NCI-H1694 treated with DMSO at 0.1 percent for 48 hours (cell line): Measurements from ENCODE around the gene SLC35E3.
"Not testable (repeated sequence)": the region's sequence is repeated elsewhere in the genome, so short reads cannot be mapped to it uniquely, and the experiment has no call there.

ENCODE experiments used
- DNase-seq: peaks from one replicate; lab custom pipeline; 2025; lab: John Stamatoyannopoulos, UW

Gene SLC35E3

GRCh38 chr12:68796399-68796798, 50.4 kb downstream of the SLC35E3 start:
- no peak for DNase-seq

DNA sequence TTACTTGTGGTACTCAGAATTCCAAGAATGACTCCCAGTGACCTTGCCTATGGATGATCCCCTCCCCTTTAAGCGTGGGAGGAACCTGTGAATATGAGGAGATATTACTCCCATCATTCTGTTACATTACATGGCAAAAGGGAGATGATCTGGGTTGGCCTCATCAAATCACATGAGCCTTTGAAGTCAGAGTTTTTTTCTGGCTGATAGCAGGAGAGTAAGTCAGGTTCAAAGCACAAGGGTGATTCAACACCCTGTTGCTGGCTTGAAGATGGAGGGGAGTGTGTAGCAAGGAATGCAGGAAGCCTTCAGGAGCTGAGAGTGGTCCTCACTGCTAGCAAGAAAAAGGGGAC, 52.9 kb downstream of the SLC35E3 start:
- DNase-seq: no peak

DNA sequence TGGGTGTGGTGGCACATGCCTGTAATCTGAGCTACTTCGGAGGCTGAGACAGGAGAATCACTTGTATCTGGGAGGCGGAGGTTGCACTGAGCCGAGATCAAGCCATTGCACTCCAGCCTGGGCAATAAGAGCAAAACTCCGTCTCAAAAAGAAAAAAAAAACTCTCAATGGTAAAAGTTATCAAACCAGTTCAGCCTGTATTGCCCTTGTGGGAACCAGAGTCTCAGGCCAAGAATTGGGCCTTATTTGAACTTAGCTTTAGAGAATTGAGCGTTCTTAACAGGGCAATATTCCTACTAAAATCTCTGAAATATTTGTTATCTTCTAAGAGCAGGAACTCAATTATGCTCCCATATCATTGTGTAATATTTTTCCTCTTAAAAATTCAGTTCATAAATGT, 54.3 kb downstream of the SLC35E3 start:
- DNase-seq: no peak

DNA sequence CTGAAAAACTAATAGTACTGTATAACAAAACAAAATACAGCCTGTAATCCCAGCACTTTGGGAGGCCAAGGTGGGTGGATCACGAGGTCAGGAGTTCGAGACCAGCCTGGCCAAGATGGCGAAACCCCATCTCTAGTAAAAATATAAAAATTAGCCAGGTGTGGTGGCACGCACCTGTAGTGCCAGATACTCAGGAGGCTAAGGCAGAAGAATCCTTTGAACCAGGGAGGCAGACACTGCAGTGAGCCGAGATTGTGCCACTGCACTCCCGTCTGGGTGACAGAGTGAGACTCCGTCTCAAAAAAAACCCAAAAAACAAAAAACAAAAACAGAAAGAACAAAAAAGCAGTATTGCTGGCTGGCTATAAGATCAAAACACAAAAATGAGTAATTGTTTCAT, 55.1 kb downstream of the SLC35E3 start:
- DNase-seq: not testable (repeated sequence)

- DNase-seq: not testable (repeated sequence)
Measured at GRCh38 chr12:68802372-68802745, 56.4 kb downstream of the SLC35E3 start.

GRCh38 chr12:68802911-68803651, 57.1 kb downstream of the SLC35E3 start:
- DNase-seq: not testable (repeated sequence)

DNA sequence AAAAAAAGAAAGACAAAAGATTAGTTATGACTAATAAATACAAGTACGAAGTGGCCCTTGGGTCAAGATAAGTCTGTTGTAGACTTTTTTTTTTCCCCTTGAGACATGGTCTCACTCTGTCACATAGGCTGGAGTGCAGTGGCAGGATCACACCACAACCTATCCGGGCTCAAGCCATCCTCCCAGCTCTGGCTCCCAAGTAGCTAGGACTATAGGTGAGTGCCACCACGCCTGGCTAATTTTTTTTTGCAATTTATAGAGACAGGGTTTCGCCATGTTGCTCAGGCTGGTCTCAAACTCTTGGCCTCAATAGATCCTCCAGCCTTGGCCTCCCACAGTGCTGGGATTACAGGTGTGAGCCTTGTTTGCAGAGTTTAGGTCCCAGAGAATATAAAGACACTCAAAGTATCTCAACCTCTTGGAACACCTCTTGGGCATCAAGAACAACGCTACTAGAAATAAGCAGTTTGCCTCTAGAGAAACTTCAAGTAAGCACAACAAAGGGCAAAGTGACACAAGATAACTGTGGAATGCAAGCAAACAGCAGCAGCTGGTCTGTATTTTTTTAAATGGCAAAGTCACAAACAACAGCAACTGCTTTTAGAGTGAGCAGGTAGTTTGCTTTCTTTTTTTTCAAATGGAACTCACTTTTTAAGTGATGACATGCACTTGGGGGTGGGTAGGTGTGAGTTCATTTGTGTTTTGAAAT, 58.1 kb downstream of the SLC35E3 start:
- DNase-seq: no peak

DNA sequence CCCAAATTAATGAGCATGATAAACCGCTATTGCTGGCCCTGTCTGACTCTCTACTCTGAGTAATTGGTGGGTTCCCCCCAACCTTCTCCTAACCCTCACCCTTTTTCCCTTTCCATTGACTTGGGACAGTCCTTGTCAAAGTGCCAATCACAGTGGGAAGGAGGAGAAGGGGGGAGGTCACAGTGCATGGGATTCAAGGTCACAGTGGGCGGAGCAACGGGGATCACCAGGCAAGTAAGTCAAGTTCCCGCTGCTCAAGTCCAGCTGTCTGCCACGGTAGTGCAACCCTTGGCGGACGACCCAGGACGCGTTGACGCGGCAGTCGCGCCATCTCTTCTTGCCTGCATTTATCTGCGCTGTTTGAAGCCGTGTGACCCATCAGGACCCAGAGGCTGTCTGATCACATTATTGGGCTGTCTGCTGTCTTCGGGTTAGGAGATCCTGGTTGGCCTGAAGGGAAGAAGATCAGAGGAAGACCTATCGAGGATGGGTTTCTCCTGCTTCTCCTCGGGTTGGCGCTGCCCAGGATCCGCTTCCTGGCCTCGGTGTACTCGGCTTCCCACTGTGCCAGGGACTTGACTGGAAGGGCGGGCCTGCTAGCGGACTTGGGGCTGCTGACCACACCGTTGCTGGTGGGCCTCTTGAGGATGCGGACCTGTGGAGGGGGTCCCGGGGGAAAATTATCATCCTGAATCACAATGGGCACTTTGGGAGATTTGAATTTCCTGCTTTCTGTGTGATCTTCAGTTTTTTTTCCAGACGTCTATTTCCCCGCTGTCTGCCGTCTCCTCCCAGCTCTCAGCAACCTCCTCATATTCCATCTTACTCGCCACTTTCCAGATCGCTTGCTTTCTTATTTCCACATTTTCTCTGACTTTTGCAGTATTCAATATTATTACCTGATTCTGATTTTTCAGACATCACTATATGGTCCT, 58.9 kb downstream of the SLC35E3 start:
- DNase-seq: no peak

DNA sequence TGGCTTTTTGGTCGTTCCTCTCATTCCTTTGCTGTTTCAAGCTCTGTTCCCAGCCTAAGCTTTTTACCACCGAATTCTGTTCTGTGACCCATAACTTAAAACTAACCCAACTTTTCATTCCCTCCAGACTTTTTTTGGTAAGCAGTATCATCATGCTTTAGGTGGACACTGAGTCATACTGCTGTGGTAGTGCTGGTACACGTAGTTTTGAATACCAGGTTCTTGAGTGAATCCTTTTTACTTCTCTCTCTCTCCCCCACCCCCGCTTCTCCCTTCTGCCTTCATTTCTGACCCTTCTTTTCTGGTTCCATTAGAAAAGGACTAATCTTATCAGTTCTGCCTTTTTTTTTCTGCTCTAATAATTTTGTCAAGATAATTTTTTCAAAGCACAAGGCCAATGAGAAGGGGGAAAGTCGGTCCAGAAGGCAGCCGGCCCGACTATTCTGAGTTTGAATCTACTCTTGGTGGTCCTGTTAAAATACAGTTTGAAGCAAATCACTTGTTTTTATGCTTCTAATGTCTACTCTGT, 59.7 kb downstream of the SLC35E3 start:
- no peak for DNase-seq

DNA sequence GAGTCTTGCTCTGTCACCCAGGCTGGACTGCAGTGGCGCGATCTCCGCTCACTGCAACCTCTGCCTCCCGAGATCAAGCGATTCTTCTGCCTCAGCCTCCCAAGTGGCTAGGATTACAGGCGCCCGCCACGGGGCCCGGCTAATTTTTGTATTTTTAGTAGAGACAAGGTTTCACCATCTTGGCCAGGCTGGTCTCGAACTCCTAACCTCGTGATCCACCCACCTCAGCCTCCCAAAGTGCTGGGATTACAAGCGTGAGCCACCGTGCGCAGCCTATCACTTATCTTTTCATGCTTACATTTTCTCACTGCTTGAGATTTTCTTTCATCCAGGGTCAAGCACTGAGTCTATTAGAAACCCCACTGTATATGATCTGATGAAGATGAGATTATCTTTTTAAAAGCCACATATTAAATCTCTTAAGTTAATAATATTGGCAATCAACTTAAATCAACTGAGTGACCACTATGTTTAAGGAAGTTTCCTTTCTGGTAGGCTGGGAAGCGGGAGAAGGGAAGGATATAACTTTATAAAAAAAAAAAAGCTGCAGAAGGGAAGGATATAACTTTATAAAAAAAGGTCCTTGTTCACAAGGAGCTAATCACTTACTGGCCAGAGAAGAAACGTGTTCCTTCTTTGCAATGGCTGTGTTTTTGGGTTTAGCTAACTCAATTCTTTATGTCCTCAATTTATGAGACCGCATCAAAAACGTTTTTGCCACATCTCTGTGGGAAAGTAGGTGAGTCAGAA, 60.7 kb downstream of the SLC35E3 start:
- no peak for DNase-seq

DNA sequence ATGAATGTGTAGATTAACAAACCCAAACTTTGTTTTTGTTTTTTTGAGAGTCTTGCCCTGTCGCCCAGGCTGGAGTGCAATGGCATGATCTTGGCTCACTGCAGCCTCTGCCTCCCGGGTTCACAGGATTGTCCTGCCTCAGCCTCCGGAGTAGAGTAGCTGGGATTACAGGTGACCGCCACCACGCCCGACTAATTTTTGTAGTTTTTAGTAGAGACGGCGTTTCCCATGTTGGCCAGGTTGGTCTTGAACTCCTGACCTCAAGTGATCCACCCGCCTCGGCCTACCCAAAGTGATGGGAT, 61.2 kb downstream of the SLC35E3 start:
- DNase-seq: not testable (repeated sequence)

DNA sequence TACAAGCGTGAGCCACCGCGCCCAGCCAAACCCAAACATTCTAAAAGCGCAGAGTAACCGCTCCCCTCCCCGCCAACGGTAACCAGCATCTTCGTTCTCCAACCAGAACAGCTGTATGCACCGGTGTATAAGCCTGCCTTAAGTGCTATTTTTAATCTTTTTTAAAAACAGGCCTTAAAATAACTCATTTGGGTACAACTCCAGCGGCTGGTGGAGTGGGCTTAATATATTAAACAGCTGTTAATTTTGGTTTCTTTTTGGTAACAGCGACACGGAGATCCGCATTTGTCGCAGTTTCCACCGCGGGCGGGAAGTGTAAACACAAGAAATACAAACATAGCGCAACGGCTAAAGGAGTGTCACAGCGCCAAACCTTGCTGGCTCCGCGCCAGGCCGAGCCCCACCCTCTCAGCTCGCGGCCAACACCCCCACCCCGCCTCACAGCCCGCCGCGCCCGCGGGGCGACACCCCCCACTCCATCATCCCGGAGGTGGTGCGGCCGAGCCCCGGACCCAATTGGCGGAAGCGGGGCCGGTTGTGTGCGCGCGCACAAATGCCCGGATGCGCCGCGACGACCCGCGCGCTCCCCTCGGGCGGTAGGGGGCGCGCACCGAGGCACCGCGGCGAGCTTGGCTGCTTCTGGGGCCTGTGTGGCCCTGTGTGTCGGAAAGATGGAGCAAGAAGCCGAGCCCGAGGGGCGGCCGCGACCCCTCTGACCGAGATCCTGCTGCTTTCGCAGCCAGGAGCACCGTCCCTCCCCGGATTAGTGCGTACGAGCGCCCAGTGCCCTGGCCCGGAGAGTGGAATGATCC, 61.8 kb downstream of the SLC35E3 start, which contains the start of gene MDM2:
Gene MDM2, plus strand, starts transcription at position 602 of the 812 bp plus-strand sequence. CDS start 301 bp downstream, outside the sequence.
- DNase-seq: peak; percentile 64

- DNase-seq: peak; percentile 74
Measured at GRCh38 chr12:68808388-68809189, 62.6 kb downstream of the SLC35E3 start.

GRCh38 chr12:68809190-68810026, 63.4 kb downstream of the SLC35E3 start:
- no peak for DNase-seq

DNA sequence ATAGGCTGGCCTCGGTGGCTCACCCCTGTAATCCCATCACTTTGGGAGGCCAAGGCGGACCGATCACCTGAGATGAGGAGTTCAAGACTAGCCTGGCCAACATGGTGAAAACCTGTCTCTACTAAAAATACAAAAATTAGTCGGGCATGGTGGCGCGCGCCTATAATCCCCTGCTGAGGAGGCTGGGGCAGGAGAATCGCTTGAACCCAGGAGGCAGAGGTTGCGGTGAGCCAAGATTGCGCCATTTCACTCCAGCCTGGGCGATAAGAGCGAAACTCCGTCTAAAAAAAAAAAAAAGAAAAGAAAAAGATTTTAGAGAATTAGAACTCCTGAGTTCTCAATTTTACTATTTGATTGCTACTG, 64.0 kb downstream of the SLC35E3 start:
- DNase-seq: not testable (repeated sequence)

- DNase-seq: not testable (repeated sequence)
Measured at GRCh38 chr12:68811573-68811972, 65.6 kb downstream of the SLC35E3 start.

- DNase-seq: no peak
Measured at GRCh38 chr12:68812553-68813241, 66.7 kb downstream of the SLC35E3 start.

DNA sequence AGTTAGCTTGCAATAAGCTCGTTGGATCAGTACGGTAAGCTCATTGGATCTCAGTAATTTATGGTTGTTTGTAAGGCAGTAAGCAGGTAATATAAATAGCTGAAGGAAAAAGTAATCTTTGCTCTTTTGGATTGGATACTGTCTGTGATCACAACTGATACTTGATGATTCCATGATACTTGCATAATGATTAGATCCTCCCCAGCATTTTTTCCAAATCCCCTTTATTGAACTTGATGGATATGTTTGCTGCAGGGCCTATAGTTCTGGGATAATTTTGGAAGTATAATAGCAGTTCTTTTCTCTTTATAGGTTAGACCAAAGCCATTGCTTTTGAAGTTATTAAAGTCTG, 67.2 kb downstream of the SLC35E3 start:
- no peak for DNase-seq
